ENCODE measurements around the gene PAK4.
"Not testable (repeated sequence)": the region's sequence is repeated elsewhere in the genome, so short reads cannot be mapped to it uniquely, and the experiment has no call there.

The PAK4 gene

DNA sequence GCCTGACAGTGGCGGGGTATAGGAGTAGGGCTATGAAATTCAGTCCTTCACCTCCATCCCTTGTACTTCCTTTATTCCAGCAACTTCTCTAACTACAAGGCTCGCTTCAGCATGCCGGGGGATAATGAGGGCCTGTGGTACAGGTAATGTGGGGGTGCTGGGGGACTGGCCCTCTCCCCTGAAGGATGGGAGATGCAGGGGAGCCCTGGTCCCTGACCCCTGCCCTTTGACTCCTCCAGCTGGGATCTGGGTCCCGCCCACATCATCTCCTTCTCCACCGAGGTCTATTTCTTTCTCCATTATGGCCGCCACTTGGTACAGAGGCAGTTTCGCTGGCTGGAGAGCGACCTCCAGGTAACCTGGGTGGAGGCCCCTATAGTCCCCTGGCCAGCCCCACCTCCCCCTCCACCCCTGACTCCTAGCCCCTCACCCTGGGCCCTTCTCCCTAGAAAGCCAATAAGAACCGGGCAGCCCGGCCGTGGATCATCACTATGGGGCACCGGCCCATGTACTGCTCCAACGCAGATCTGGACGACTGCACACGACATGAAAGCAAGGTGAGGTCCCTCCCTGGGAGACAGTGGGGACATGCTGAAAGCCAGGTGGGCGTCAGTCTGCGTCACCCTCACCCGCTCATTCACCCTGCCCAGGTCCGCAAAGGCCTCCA, 25.0 kb upstream of the PAK4 start:
- no peak for DNase-seq

DNA sequence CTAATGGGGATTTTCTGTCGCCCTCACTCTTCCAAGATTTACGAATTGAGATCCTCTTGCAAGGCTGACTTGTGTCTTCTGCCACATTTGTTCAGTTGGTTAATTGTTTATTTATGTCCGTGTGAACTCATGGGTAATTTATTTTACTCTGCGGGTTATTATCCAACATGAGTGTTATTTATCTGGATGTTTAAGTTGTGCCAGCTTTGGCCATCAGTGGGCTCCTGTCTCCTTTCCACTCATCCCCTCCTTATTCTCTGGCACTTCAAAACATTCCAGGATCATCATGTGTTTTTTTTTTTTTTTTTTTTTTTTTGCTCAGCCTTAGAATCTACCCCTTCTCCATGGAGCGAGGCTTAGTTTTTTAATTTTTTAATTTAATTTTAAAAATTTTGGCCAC, 22.4 kb upstream of the PAK4 start:
- no peak for DNase-seq

DNA sequence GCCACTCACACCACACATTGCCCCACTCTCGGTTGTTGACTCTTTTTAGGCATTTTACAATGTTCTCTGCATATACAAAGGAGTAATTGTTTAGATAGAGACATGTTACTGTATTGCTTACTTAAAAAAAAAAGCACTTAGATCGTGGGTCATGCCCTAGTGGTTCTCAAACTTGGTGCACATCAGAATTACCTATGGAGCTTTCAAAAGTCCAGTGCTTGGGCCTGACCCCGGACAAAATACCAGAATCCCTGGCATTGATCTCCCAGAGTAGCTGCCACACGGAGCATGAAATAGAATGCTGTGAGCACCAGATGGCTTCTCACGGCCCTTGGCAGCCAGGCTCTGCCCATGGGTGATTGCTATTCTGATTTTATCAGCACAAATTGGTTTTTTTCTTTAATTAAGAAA, 21.4 kb upstream of the PAK4 start:
- DNase-seq = no peak

DNA sequence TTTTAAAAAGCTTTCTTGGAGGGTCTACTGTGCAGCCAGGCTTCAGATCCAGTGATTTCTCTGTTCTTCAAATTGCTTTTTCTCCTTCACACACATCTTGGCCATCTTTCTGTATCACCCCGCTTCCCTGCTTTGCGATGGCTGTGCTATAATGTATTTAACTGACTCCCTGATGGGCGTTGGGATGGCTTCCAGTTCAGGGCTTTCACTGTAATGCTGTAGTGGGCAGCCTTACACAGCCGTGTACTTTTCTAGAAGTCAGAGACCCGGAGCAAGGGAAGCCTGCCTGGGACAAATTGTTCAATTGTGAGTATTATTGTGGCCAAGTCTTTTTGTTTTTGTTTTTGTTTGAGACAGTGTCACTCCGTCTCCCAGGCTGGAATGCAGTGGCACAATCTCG, 19.4 kb upstream of the PAK4 start:
- no peak for DNase-seq

DNA sequence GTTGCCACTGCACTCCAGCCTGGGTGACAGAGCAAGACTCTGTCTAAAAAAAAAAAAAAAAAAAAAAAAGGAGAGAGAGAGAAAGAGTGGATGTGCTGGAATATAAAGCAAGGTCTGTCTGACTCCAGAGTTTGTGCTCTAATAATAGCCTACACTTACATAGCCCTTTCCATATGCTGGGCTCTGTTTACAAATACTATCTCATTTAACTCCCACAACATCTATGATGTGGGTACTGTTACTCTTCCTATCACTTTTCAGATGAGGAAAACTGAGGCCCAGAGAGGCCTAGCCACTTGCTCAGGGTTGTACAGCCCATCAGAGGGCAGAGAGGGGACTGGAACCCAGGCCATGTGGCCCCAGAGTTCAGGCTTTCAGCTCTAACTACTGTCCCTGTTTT, 15.9 kb upstream of the PAK4 start:
- no peak for DNase-seq

DNA sequence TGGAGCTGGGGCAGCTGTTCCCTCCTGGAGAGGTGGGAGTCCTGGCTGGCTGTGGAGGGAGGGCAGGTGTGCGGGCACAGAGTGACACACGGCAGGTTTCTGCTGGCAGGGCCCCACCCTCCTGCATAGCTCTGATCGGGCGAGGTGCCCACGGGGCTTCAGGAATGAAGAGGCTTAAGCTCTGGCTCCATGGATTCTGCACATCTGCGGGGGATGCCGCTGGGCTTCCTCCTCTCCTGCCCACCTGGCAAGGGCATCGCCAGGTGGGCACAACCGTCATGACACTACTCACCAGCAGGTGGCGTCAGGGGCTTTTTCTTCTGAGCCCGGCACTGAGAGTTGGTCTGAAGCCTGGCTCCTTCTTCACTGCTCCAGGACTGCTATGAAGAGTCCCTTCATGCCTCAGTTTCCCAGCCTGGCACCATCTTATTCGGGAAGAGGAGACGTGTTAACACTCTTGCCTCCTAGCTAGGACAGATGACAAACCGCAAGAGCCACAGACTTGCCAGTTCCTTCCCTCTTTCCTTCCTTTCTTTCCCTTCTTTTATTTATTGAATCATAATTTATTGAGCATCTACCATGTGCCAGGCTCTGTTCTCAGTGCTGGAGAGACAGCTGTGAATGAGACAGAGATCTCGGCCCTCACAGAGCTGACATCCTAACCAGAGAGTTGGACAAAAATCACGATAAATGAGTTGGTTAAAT, 15.2 kb upstream of the PAK4 start:
- DNase-seq = no peak

DNA sequence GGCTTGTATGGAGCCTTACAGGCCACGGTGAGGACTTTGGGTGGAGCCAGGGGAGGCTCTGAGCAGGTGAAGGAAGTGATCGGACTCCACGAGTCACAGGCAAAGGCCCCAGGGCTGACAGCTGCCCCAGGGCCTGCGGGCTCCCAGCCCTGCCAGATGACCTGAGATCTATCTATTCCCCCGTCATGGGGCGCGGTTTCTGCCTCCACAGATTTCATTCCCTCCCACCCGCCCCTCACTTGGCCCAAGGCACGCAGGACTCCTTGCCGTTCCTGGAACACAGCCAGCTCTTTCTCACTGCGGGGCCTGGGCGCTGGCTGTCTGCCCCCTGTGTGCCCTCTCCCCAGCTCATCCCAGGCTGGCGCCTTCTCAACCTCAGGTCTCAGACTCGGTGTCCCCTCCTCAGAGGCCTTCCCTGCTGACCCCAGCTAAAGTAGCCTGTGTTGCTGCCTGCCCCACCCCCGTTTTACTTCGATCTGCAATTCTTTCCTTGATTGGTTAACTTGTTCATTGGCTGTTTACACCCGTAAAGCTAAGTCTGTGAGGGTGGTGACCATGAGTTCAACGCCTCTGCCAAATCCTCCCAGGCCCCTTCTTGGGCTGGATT, 13.9 kb upstream of the PAK4 start:
- DNase-seq = no peak

DNA sequence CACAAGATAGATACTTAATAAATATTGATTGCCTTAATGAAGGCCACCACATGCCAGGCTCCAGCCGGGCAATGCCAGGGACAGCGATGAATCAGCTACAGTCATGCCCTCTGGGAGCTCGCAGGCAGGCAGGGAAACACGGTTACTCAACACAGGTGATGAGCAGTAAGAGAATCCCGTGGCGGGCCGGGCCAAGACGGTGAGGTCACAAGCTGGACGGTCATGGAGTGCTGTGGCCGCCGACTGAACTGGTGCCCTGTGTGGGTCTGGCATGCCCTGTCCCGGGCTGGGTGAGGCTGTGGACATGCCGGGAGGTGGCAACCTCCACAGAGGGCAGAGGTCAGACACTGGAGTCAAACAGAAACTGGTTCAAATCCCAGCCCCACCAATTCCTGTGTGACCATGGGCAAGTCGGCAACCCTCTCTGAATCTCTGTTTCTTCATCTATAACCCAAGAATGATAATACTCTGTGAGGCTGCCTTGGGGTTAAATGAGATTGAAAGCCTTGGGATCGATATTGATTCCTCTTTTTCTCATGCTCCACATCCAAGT, 13.2 kb upstream of the PAK4 start:
- DNase-seq = no peak

DNA sequence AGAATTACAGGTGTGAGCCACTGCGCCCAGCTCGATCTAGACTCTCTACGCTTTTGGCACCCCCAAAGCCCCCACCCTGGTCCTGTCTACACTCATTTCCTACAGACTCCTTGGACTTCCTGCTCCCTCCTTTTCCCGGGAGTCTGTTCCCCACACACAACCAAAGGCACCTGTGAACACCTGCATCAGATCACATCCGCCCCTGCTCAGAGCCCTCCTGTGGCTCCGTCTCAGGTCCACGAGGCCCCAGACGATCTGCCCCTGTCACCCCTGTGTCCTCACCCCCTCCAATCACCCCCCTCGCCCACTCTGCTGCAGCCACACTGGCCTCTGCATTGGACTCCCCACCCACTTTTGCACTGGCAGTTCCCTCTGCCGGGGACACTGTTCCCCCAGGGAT, 12.4 kb upstream of the PAK4 start:
- DNase-seq = no peak

DNA sequence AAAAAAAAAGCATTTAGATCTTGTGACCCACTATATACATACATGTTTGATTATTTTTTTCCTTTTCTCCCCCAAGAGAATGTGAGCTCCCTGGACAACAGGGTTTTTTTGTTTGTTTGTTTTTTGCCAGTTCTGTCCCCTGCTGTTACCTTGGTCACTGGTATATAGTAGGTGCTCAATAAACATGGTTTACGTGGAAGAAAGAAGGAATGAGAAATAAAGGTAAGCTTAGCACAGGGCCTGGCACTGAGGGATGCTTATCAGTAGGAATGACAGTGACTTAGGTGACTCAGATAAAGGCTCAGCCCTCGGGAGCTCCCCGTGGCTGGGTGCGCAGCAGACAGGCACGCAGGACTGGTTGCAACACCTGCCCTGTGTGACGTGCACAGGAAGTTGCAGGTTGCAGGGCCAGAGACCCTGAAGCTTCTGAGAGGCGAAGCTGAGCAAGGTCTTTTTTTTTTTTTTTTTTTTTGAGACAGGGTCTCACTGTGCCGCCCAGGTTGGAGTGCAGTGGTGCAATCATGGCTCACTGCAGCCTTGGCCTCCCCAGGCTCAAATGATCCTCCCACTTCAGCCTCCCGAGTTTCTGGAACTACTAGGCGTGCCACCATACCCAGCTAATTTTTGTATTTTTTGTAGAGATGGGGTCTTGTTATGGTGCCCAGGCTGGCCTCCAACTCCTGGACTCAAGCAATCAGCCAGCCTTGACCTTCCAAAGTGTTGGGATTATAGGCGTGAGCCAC, 10.3 kb upstream of the PAK4 start:
- DNase-seq = no peak

DNA sequence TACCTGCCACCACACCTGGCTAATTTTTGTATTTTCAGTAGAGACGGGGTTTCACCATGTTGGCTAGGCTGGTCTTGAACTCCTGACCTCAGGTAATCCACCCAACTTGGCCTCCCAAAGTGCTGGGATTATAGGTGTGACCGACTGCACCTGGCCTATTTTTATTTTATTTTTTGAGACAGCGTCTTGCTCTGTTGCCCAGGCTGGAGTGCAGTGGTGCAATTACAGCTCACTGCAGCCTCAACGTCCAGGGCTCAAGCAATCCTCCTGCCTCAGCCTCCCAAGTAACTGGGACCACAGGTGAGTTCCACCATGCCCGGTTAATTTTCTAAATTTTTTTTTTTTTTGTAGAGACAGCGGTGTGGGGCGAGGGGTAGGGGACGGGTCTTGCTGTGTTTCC, 8.6 kb upstream of the PAK4 start:
- DNase-seq = not testable (repeated sequence)

DNA sequence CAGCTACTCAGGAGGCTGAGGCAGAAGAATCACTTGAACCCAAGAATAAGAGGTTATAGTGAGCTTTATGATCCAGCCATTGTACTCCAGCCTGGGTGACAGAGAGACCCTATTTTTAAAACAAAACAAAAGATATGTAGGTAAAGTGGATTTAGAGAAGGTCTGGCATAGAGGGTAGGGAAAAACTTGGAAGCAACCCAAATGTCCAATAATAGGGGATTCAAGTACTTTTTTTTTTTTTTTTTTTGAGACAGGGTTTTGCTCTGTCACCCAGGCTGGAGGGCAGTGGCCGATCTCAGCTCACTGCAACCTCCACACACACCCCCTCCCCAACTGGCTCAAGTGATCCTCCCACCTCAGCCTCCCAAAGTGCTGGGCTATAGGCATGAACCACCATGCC, 5.8 kb upstream of the PAK4 start:
- DNase-seq = no peak

DNA sequence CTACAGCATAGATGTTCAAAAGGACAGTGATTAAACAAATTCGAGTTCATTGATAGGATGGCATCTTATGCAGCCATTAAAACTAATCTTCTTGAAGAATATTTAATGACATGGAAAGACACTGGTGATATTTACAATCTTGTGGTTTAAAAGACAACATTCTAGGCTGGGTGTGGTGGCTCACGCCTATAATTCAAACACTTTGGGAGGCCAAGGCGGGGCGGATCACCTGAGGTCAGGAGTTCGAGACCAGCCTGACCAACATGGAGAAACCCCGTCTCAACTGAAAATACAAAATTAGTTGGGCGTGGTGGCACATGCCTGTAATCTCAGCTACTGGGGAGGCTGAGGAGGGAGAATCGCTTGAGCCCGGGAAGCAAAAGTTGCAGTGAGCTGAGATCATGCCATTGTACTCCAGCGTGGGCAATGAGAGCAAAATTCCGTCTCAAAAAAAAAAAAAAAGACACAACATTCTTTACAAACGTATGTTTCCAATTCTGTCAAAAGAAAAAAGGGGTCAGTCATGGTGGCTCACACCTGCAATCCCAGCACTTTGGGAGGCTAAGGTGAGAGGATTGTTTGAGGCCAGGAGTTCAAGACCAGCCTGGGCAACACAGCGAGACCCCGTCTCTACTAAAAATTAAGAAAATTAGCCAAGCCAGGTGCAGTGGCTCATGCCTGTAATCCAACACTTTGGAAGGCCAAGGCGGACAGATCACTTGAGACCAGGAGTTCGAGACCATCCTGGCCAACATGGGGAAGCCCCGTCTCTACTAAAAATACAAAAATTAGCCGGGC, 2.5 kb upstream of the PAK4 start:
- no peak for DNase-seq

DNA sequence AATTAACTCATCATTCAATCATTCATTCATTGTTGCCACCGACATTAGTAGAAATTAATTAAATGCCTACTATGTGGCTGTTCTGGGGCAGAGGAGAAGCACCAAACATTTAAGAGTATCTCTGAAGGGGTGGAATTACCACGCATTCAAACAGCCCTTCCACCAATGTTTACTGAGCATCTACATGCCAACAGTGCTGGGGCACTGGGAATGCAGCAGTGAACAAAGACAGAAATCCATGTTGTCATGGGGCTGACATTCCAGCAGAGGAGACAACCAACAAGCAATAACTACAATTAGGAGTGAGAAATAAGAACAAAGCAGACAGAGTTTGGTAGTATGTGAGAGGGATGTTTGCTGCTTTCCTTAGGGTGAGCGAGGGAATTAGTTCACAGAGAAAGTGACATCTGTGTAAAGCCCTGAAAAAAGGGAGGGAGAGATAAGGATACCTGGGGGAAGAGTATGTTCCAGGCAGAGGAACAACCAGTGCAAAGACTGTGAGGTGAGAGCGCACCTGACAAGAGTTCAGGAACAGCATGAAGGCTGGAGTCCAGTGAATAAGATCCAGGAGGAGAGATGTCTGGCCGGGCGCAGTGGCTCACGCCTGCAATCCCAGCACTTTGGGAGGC, 1.3 kb upstream of the PAK4 start:
- DNase-seq = no peak

DNA sequence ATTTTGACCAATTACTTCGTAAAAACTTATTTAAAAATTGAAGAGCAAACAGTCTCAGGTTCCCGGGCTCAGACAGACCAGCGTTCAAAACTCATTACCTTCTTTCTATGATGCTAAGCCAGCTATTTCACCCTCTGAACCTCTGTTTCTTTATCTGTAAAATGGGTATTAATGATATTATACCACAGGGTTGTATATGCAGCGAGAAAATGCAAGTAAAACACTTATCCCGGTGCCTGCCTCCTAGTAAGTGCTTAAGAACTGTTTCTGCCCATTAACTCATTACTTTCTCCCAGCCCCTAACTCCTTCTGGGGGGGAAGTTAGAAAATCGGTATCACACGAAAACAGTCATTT, 410 bp upstream of the PAK4 start:
- DNase-seq = no peak

DNA sequence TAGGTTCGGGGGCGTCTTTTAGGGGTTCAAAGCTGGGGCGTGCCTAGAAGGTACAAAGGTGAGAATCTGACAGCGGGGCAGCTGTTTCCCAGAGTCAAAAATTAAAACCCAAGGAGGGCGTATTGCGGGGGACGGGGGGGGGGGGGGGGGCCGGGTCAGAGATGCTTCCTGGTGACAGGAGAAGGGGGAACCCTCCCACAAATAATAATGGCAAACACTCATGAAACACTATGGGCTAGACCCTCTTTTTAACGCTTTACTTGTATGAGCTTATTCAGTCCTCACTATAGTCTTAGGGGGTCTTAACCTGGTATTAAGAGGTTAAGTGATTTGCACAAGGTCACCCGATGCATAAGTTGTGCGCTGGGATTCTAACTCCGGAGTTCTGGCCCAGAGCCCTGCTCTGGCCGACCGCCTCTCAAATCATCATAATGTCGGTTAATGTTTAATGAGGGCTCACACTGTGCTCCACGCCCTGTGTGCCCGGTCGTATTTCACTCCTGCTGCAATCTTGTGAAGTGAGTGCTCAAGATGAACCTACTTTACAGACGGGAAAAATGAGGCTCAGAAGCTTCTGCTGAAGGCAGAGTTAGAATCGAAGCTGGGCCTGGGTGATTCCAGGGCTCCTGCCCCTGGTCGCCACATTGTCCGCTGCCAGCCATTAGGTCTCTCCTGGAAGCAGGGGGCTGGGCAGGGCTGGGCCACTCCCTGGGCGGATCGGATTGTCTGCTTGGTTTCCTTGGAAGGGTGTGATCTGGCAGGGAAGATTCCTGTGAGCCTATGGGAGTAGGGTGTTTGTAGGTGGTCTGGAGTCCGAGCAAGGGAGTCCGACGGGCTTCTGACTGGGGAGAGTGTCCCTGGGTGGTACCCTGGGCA, 964 bp downstream of the PAK4 start:
- DNase-seq = no peak

DNA sequence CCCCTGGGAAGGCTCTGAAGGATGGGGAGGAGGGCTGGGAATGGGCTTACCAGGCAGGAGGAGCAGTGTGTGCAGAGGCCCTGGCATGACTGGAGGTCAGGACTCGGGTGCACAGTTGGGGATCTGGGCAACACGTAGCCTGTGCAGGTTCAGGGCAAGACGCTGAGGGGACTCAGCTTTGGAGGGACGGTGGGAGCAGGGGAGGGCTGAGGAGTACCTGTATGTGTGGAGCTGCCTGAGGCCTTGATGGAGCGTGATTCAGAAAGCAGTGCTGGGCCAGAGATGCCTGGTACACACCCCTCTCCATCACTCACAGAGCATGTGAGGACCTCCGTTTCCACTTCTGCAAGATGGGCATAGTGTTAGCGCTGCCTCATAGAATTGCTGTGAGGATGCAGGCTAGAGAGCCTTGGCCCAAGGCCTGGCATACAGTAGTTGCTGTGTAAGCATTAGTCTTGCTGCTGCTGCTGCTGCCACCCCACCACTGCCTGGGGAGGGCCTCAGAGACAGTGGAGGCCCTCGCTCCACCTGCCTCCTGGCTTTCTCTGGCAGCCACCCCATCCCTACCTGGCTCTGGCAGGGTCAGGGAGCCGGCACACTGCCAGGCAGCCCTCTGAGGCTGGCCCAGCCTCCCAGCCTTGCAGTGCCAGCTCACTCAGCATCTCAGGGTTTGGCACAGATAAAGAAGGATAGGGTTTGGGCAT, 2.4 kb downstream of the PAK4 start:
- DNase-seq = no peak

DNA sequence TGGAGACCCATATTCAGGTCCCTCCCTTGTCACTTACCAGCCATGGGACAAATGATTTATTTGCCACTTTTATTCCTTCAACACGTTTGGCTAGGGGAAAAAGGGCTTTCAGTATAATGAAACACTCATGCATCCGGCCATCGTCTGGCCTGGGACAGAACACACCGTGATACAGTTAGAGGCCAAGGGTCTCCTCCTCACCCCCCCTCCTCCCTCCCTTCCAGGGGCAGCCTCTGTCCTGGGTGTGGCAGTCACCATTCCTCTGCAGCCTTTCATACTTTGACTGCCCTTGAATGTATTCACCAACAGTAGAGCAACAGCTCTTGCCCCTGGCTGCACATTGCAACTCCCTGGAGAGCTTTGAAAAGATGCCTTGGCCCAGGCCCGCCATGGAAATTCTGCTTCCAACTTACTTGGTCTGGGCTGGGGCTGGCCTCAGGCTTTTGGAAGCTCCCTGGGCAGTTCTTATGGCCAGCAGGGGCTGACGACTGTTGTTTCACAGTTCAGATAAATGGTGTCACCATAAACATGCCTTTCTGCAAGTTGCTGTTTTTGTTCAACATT, 3.0 kb downstream of the PAK4 start:
- DNase-seq = no peak

DNA sequence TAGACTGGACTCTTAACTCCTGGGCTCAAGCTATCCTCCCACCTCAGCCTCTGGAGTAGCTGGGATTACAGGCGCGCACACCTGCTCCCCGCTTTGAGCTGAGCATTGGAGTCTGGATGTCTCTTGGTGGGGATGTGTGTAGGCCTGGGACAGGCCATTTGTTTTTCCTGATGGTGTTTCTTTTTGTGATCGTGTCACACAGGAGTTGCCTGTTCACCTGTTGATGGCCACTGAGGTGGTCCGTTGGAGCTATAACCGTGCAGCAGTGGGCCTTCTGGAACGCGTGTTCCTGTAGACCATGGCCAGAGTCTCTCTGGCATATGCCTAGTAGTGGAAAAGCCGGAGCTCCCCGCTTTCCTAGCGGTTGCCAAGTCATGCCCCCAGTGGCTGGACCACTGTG, 3.5 kb downstream of the PAK4 start:
- DNase-seq = no peak
